Measurements from ENCODE around the gene CCND1. TPM values are rescaled to one million over a fixed set of nuclear protein-coding genes. Genes with fewer than 3 reads are reported as not detected.

CCND1 gene
- total and polyA plus RNA-seq, 5 donors, result 55.9 to 149 (median 135) TPM

Other genes with a start within 250 kb of the CCND1 start
- under 1 TPM in 2 of 4 donors, not detected in 2; 0.14 to 0.17 TPM for gene LINC01488, start 159.5 kb upstream of the CCND1 start, total RNA-seq
- 0.16 TPM for gene LINC01488, start 159.5 kb upstream of the CCND1 start, polyA plus RNA-seq
- gene LTO1, start 34.2 kb downstream of the CCND1 start, total RNA-seq, result 10 to 100 TPM in 3 of 4 donors, 1 to 10 TPM in 1; 8.7 to 13.6 (median 10.6) TPM
- gene LTO1, start 34.2 kb downstream of the CCND1 start, polyA plus RNA-seq, result 10.1 TPM
- gene FGF19, start 62.9 kb downstream of the CCND1 start, total RNA-seq, result not detected
- not detected for gene FGF19, start 62.9 kb downstream of the CCND1 start, polyA plus RNA-seq
- gene FGF4, start 134.2 kb downstream of the CCND1 start, total RNA-seq, result not detected
- gene FGF4, start 134.2 kb downstream of the CCND1 start, polyA plus RNA-seq, result not detected
- not detected for gene FGF3, start 178.3 kb downstream of the CCND1 start, total RNA-seq
- gene FGF3, start 178.3 kb downstream of the CCND1 start, polyA plus RNA-seq, result not detected